ENCODE data around the gene RHCE.
"Not testable (repeated sequence)": the region's sequence is repeated elsewhere in the genome, so short reads cannot be mapped to it uniquely, and the experiment has no call there.

Gene RHCE

GRCh38 chr1:25329336-25329735 lies 91.3 kb downstream of the RHCE start:
- H3K4me1 ChIP-seq (ENCODE audit: control insufficient read depth, insufficient read depth, low read length); H3K27ac ChIP-seq (ENCODE audit: insufficient read depth, low read depth, low read length, poor library complexity, severe bottlenecking); H3K36me3 ChIP-seq (ENCODE audit: control insufficient read depth, insufficient read depth, low read length); H3K4me3 ChIP-seq (ENCODE audit: insufficient read depth, low read depth, low read length); H3K27me3 ChIP-seq (ENCODE audit: control insufficient read depth, insufficient read depth, low read length, poor library complexity, severe bottlenecking); H3K9me3 ChIP-seq (ENCODE audit: control insufficient read depth, low read length): not testable (repeated sequence)
- WGBS, 2 experiments: 95 to 96% methylated on average over 5 of the region's 5 CpGs

- 94 to 96% methylated on average over 4 of the region's 4 CpGs for WGBS, 2 experiments
- not testable (repeated sequence) for H3K27ac ChIP-seq (ENCODE audit: insufficient read depth, low read depth, low read length, poor library complexity, severe bottlenecking); H3K36me3 ChIP-seq (ENCODE audit: control insufficient read depth, insufficient read depth, low read length)
Observed at GRCh38 chr1:25328791-25329185, 91.8 kb downstream of the RHCE start.

DNA sequence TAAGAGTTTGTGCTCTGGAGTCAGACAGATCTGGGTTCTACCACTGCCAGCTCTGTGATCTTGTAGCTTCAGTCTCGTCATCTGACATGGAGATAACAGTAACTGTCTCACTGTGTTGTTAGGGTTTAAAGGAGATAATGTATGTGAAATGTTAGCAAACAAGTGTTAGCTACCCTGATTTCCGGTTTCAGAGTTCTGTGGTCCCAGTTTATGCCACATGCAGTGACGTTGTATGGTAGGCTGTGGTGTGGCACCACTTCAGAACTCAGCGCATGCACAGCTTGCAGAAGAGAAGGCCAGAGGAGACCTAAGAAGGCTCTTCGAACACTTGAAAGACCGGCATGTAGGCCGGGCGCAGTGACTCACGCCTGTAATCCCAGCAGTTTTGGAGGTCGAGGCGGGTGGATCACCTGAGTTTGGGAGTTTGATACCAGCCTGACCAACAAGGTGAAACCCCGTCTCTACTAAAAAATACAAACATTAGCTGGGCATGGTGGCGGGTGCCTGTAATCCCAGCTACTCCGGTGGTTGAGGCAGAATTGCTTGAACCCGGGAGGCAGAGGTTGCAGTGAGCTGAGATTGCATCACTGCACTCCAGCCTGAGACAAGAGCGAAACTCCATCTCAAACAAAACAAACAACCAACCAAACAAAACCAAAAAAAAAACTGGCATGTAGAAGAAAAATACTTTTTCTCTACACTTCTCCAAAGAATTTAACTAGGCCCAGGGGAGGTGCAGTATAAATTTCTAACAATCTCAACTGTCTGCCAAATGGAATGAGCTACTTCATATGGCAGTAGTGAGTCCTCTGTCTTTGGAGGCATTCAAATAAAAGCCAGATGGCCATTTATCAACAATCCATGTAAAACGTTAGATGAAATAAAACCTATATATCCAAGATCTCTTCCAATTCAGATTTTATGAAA lies 92.5 kb downstream of the RHCE start:
- not testable (repeated sequence) for H3K4me1 ChIP-seq (ENCODE audit: control insufficient read depth, insufficient read depth, low read length); H3K27me3 ChIP-seq (ENCODE audit: control insufficient read depth, insufficient read depth, low read length, poor library complexity, severe bottlenecking); H3K36me3 ChIP-seq (ENCODE audit: control insufficient read depth, insufficient read depth, low read length); H3K9me3 ChIP-seq (ENCODE audit: control insufficient read depth, low read length); H3K27ac ChIP-seq (ENCODE audit: insufficient read depth, low read depth, low read length, poor library complexity, severe bottlenecking); H3K4me3 ChIP-seq (ENCODE audit: insufficient read depth, low read depth, low read length)
- WGBS, 2 experiments: no CpG with 5 or more reads among the region's 17 CpGs

More at GRCh38 chr1:25328791-25329185, 91.8 kb downstream of the RHCE start:
- not testable (repeated sequence) for H3K9me3 ChIP-seq (ENCODE audit: control insufficient read depth, low read length); H3K4me1 ChIP-seq (ENCODE audit: control insufficient read depth, insufficient read depth, low read length); H3K4me3 ChIP-seq (ENCODE audit: insufficient read depth, low read depth, low read length); H3K27me3 ChIP-seq (ENCODE audit: control insufficient read depth, insufficient read depth, low read length, poor library complexity, severe bottlenecking)

DNA sequence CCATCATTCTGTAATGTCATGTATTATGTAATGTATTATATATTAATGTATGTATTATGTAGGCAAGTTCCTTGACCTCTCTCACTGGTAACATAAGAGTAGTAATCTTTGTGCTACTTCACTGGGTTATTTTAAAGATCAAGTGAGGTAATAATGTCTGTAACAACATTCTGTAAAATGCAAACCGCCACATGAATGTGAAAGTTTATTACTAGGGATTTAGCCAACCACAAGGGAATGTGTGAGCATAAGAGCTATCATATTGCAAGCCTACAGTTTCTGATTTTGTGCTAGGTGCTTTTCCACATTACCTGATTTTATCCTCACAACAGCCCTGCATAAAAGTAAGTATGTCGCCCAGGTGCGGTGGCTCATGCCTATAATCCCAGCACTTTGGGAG lies 96.2 kb downstream of the RHCE start:
- not testable (repeated sequence) for H3K27me3 ChIP-seq (ENCODE audit: control insufficient read depth, insufficient read depth, low read length, poor library complexity, severe bottlenecking); H3K9me3 ChIP-seq (ENCODE audit: control insufficient read depth, low read length); H3K27ac ChIP-seq (ENCODE audit: insufficient read depth, low read depth, low read length, poor library complexity, severe bottlenecking); H3K4me3 ChIP-seq (ENCODE audit: insufficient read depth, low read depth, low read length); H3K36me3 ChIP-seq (ENCODE audit: control insufficient read depth, insufficient read depth, low read length); H3K4me1 ChIP-seq (ENCODE audit: control insufficient read depth, insufficient read depth, low read length)
- WGBS, 2 experiments: 56% methylated on average over 2 of the region's 3 CpGs; no CpG with 5 or more reads in 1 of the 2 experiments

DNA sequence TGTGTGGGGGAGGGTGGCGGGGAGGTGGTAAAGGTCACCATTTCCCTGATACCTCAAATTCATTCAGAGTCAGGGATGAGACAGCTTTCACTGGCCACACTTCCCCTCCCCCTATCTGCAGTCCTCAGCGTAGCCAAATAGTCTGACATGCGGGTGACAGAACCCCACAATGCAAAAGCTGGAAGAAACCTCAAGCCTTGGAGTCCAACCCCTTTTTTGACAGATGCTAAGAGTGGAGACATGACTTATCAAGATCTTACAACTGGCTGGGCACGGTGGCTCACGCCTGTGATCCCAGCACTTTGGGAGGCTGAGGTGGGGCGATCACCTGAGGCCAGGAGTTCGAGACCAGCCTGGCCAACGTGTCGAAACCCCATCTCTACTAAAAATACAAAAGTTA lies 98.5 kb downstream of the RHCE start:
- H3K36me3 ChIP-seq (ENCODE audit: control insufficient read depth, insufficient read depth, low read length); H3K4me1 ChIP-seq (ENCODE audit: control insufficient read depth, insufficient read depth, low read length); H3K9me3 ChIP-seq (ENCODE audit: control insufficient read depth, low read length); H3K4me3 ChIP-seq (ENCODE audit: insufficient read depth, low read depth, low read length); H3K27ac ChIP-seq (ENCODE audit: insufficient read depth, low read depth, low read length, poor library complexity, severe bottlenecking); H3K27me3 ChIP-seq (ENCODE audit: control insufficient read depth, insufficient read depth, low read length, poor library complexity, severe bottlenecking): not testable (repeated sequence)
- 78 to 84% methylated on average over 8 of the region's 9 CpGs for WGBS, 2 experiments

- not testable (repeated sequence) for H3K27me3 ChIP-seq (ENCODE audit: control insufficient read depth, insufficient read depth, low read length, poor library complexity, severe bottlenecking); H3K27ac ChIP-seq (ENCODE audit: insufficient read depth, low read depth, low read length, poor library complexity, severe bottlenecking); H3K9me3 ChIP-seq (ENCODE audit: control insufficient read depth, low read length); H3K36me3 ChIP-seq (ENCODE audit: control insufficient read depth, insufficient read depth, low read length); H3K4me3 ChIP-seq (ENCODE audit: insufficient read depth, low read depth, low read length); H3K4me1 ChIP-seq (ENCODE audit: control insufficient read depth, insufficient read depth, low read length)
- WGBS, 2 experiments: 92 to 93% methylated on average over 9 of the region's 9 CpGs
Observed at GRCh38 chr1:25320314-25320938, 100.2 kb downstream of the RHCE start.

DNA sequence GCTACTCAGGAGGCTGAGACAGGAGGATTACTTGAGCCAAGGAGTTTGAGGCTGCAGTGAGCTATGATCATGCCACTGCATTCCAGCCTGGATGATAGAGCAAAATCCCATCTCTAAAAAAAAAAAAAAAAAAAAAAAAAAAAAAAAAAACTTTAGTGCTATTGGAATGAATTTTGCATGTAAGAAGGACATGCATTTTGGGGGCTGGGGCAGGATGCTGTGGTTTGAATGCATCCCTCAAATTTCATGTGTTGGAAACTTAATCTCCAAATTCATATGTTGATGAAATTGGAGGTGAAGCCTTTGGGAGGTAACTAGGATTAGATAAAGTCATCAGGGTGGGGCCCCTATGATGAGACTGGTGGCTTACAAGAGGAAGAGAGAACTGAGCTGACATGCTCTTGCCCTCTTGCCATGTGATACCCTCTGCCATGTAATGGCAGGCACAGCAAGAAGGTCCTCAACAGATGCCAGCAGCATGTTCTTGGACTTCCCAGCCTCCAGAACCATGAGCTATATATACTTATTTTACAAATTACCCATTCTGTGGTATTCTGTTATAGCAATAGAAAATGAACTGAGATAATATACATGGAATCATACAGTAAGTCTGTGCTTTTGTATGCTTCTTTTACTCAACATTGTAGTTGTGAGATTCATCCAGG lies 107.7 kb downstream of the RHCE start:
- H3K4me3 ChIP-seq (ENCODE audit: insufficient read depth, low read depth, low read length); H3K4me1 ChIP-seq (ENCODE audit: control insufficient read depth, insufficient read depth, low read length); H3K36me3 ChIP-seq (ENCODE audit: control insufficient read depth, insufficient read depth, low read length); H3K27me3 ChIP-seq (ENCODE audit: control insufficient read depth, insufficient read depth, low read length, poor library complexity, severe bottlenecking); H3K27ac ChIP-seq (ENCODE audit: insufficient read depth, low read depth, low read length, poor library complexity, severe bottlenecking); H3K9me3 ChIP-seq (ENCODE audit: control insufficient read depth, low read length): not testable (repeated sequence)
